ENCODE results near the gene RRAD.

GRCh38 chr16:66911801-66912200 is 13.5 kb downstream of the RRAD start:
- TF ChIP-seq CTCF (IDR thresholded peaks at IDR 0.05; ENCODE audit: borderline replicate concordance, extremely low read depth, low read length, poor library complexity, severe bottlenecking) (no peak), EZH2 (IDR thresholded peaks at IDR 0.05; ENCODE audit: borderline replicate concordance, low read depth, low read length, severe bottlenecking) (no peak)
